HepG2 (cell line): ENCODE results near the gene SNCAIP.

ENCODE experiments used
- PCBP1 ChIP-seq: fragments of 200-400 bp; formaldehyde crosslinking; IDR thresholded peaks from 2 replicates; pipeline ENCODE4 v1.6.1; 2017; ENCODE audit warnings: mild to moderate bottlenecking, low read depth, low read length, borderline replicate concordance
- SP140L ChIP-seq: sonication (generic); formaldehyde crosslinking; IDR thresholded peaks from 2 replicates; pipeline ENCODE4 v1.4.0; 2020; ENCODE audit warnings: missing genetic modification reagents, borderline replicate concordance

- TF ChIP-seq PCBP1 (no peak), SP140L (CRISPR knock-in tag) (no peak)
Observed at GRCh38 chr5:122455939-122456338, 143.9 kb downstream of the SNCAIP start.
